Measurements from ENCODE around the gene DRAM2.

The DRAM2 gene

DNA sequence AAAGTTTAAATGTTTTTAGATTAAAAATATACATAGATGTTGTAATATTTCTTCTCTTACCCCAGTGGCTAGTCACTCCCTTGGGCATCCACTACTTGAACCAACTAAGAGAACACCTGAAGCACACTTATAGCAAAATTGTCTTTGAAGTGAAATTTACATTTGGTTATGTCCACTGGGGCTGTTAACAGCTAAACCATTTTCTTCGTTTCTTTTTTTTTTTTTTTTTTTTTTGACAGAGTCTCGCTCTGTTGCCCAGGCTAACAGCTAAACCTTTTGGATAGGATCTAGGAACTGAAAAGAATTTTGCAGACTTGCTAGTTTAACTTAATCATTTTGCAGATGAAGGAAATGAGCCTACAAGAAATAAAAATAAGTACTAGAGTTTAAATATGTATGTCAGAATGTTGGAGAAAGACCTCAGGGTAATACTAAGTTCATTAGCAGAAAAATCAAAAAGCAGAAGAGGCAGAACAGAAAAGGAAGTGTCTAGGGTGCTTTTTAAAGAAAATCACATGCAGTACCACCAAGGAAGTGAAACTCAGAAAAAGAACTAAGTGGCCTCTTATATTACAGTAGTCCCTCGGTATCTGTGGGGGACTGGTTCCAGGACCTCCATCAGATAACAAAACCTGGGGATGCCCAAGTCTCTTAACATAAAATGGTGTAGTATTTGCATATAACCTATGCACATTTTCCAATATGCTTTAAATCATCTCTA is 11.8 kb downstream of the DRAM2 start:
- Histone ChIP-seq H3K27ac (no peak overlapping the region), H3K4me3 (ENCODE audit: low read depth, low read length) (no peak overlapping the region), H3K4me1 (no peaks in the 10 kb centered on the region), H3K79me2 (no peaks in the 10 kb centered on the region), H2AFZ (no peak overlapping the region), H3K27me3 (ENCODE audit: control insufficient read depth, insufficient read depth, low read length) (no peaks in the 10 kb centered on the region), H3K36me3 (ENCODE audit: control insufficient read depth, insufficient read depth, low read length) (no peaks in the 10 kb centered on the region), H3K9me3 (ENCODE audit: control insufficient read depth, low read length) (no peaks in the 10 kb centered on the region), H3K9ac (no peak overlapping the region), H3K4me2 (ENCODE audit: low read length) (no peak overlapping the region)
- TF ChIP-seq, protein P1, sequence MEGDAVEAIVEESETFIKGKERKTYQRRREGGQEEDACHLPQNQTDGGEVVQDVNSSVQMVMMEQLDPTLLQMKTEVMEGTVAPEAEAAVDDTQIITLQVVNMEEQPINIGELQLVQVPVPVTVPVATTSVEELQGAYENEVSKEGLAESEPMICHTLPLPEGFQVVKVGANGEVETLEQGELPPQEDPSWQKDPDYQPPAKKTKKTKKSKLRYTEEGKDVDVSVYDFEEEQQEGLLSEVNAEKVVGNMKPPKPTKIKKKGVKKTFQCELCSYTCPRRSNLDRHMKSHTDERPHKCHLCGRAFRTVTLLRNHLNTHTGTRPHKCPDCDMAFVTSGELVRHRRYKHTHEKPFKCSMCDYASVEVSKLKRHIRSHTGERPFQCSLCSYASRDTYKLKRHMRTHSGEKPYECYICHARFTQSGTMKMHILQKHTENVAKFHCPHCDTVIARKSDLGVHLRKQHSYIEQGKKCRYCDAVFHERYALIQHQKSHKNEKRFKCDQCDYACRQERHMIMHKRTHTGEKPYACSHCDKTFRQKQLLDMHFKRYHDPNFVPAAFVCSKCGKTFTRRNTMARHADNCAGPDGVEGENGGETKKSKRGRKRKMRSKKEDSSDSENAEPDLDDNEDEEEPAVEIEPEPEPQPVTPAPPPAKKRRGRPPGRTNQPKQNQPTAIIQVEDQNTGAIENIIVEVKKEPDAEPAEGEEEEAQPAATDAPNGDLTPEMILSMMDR (IDR thresholded peaks at IDR 0.05): no peak

DNA sequence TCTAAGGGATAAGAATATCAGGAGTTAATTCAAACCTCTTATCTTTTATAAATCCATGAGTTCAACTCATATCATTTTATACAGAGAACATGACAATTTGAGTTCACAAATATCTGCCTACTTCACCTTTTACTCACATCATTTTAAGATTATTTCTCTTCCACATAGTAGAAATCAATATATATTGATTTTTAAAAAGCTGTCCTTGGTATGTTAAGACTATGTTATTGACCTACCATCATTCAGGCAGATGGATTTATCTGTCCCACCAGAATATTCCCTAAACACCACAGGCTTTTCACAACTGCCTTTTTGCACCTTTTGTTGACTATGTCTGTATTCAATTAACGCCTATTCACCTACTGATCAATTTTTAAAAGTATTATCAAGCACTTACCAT is 13.5 kb downstream of the DRAM2 start:
- Histone ChIP-seq H3K9ac (no peak overlapping the region), H3K4me2 (ENCODE audit: low read length) (no peak overlapping the region), H3K4me3 (ENCODE audit: low read depth, low read length) (no peak overlapping the region), H3K36me3 (ENCODE audit: control insufficient read depth, insufficient read depth, low read length) (no peaks in the 10 kb centered on the region), H3K9me3 (ENCODE audit: control insufficient read depth, low read length) (no peaks in the 10 kb centered on the region), H3K4me1 (no peaks in the 10 kb centered on the region), H2AFZ (no peak overlapping the region), H3K79me2 (no peaks in the 10 kb centered on the region), H3K27ac (no peak overlapping the region), H3K27me3 (ENCODE audit: control insufficient read depth, insufficient read depth, low read length) (no peaks in the 10 kb centered on the region)
- TF ChIP-seq, protein P1 (IDR thresholded peaks at IDR 0.05): no peak

DNA sequence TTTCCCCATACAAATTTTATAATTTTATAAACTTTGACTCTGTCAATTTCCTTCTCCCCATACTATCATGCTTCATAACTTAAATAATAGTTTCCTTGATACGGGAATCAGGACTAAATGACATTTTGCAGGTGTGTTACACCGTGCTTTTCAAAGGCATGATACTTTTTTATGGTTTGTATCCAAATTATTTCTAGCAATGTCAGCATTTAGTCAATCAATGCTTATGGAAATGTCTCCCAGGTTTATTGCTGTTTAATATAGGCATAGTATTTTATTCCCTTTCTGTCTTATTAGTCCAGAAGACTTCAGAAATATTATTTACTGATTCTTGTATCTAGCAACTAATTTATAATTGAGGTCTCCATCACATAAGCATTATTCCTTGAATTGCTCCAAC is 23.4 kb downstream of the DRAM2 start:
- Histone ChIP-seq H3K4me3 (ENCODE audit: low read depth, low read length) (no peak overlapping the region), H3K27ac (no peak overlapping the region), H3K36me3 (ENCODE audit: control insufficient read depth, insufficient read depth, low read length) (no peaks in the 10 kb centered on the region), H3K79me2 (no peaks in the 10 kb centered on the region), H2AFZ (no peak overlapping the region), H3K9ac (no peak overlapping the region), H3K27me3 (ENCODE audit: control insufficient read depth, insufficient read depth, low read length) (no peaks in the 10 kb centered on the region), H3K4me1 (no peaks in the 10 kb centered on the region), H3K9me3 (ENCODE audit: control insufficient read depth, low read length) (no peaks in the 10 kb centered on the region), H3K4me2 (ENCODE audit: low read length) (no peak overlapping the region)
- TF ChIP-seq, protein P1 (IDR thresholded peaks at IDR 0.05): no peak

DNA sequence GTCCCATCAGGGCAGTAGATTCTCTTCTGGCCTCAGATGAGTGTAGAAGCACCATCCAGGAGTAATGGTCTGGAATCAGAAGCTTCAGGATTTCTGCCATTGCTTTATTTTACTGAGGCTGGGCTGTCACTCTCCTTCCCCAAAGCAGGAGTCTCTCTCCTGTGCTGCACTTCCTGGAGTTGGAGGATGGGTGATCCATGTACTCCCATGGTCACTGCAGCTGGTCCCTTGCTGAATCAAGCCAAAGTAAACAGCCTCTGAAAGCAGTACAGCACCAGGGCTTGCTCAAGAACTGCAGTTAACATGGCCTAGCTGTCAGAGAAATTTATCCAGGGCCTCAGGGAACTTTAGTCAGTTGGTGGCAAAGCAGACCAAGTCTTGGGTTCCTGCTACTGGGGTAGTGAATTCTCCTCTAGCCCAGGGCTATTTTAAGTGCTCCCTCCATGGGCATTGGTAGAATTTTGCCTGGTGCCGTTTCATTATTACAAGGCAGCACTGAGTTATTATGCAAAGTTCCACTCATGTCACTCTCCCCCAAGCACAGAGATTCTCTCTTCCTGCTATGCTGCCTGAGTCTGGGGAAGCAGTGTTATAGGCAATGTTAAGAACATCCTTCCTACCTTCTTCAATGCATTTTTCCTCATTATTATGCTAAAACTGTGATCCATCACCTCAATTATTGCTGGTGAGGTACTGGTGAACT is 29.5 kb downstream of the DRAM2 start:
- H3K4me2 ChIP-seq (ENCODE audit: low read length): no peak overlapping the region
- H3K79me2 ChIP-seq: no peaks in the 10 kb centered on the region
- no peaks in the 10 kb centered on the region for H3K36me3 ChIP-seq (ENCODE audit: control insufficient read depth, insufficient read depth, low read length)
- no peaks in the 10 kb centered on the region for H3K4me1 ChIP-seq
- H3K27me3 ChIP-seq (ENCODE audit: control insufficient read depth, insufficient read depth, low read length): no peaks in the 10 kb centered on the region
- H3K4me3 ChIP-seq (ENCODE audit: low read depth, low read length): no peak overlapping the region
- no peak overlapping the region for H3K27ac ChIP-seq
- H3K9me3 ChIP-seq (ENCODE audit: control insufficient read depth, low read length): peaks cover 5% of the 10 kb centered on the region
- no peak overlapping the region for H3K9ac ChIP-seq
- TF ChIP-seq, protein P1 (IDR thresholded peaks at IDR 0.05): no peak
- no peak overlapping the region for H2AFZ ChIP-seq

Data from parathyroid adenoma (tissue), 2 donors.